ENCODE data around the gene TTN. TPM values are rescaled to one million over a fixed set of nuclear protein-coding genes. Genes with fewer than 3 reads are reported as not detected.

TTN gene
- total and polyA plus RNA-seq, 8 donors: 1.4 to 27.5 (median 2.2) TPM

DNA sequence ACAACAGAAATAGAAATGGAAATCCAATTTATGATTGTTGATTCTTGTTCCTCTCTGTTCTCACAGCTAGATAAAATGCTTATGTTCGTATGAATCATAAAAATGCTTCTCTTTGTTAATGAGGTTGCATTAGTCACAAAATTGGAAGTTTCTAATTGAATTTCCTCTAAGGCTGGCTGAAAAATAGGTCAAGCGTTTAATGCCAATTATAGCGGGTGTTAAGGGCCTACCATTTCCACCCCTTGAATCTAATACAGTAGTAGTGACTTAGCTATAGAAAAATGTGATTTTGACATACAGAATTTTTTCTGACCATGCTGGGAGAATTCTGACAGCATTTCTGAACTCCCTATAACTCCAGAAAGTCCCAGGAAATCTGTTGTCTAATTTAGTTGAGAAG is 107.1 kb downstream of the TTN start:
- no peak for TF ChIP-seq CTCF (IDR thresholded peaks at IDR 0.05)
- intact Hi-C loops (cut with DNase I): no loop called here
- H3K27me3 ChIP-seq: no peaks in the 10 kb centered on the region
- no peak overlapping the region for H3K27ac ChIP-seq
- DNase-seq (no peak), ATAC-seq (no peak)
- no peaks in the 10 kb centered on the region for H3K9me3 ChIP-seq
- no peaks in the 10 kb centered on the region for H3K4me1 ChIP-seq
- no peaks in the 10 kb centered on the region for H3K36me3 ChIP-seq
- H3K4me3 ChIP-seq: no peak overlapping the region

DNA sequence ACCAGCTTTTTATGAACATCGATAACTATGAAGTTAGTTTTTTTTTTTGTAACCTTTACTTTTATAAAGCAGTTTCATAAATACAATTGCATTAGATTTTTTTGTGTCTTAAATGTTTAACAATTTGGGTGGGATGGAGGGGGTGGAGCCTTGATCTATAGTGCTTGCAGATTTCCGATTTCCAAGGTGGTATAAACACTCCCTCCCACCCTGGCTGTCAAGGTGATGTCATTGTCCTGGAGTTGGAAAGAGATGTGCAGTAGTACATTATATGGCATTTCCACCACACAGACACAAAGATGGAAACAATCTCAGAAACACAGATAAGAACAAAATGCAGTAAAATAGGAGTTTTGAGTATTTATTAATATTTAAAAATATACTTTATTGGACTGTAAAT is 114.4 kb downstream of the TTN start:
- TF ChIP-seq CTCF (IDR thresholded peaks at IDR 0.05): no peak
- no peaks in the 10 kb centered on the region for H3K9me3 ChIP-seq
- no peaks in the 10 kb centered on the region for H3K4me1 ChIP-seq
- H3K27me3 ChIP-seq: no peaks in the 10 kb centered on the region
- ATAC-seq (no peak), DNase-seq (no peak)
- no peak overlapping the region for H3K4me3 ChIP-seq
- no peak overlapping the region for H3K27ac ChIP-seq
- no peaks in the 10 kb centered on the region for H3K36me3 ChIP-seq
- intact Hi-C loops (cut with DNase I): no loop called here

GRCh38 chr2:178689808-178690207 is 117.4 kb downstream of the TTN start:
- TF ChIP-seq CTCF (IDR thresholded peaks at IDR 0.05): no peak
- no peaks in the 10 kb centered on the region for H3K36me3 ChIP-seq
- no peak for DNase-seq
- no peak for ATAC-seq
- no peaks in the 10 kb centered on the region for H3K27me3 ChIP-seq
- intact Hi-C loops (cut with DNase I): no loop called here
- no peak overlapping the region for H3K27ac ChIP-seq
- no peak overlapping the region for H3K4me3 ChIP-seq
- H3K9me3 ChIP-seq: no peaks in the 10 kb centered on the region
- H3K4me1 ChIP-seq: no peaks in the 10 kb centered on the region

DNA sequence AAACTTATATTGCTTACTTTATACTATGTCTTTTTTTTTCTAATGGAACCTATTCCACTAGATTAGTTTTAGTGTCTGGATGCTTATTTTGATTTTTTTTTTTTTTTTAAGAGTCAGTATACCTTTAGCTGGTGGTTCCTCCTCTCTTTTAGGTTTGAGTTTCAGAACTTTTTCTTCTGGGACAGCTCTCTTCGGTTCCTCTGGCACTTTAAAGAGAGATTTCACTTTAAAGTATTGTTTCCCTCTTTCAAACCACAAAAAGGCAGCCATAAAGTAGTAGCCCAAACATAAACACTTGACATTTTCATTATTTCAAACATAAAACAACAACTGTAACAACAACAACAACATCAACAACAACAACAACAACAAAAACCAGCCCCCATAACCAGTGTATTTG is 123.3 kb downstream of the TTN start:
- H3K4me3 ChIP-seq: no peak overlapping the region
- H3K4me1 ChIP-seq: no peaks in the 10 kb centered on the region
- H3K27ac ChIP-seq: no peak overlapping the region
- H3K9me3 ChIP-seq: no peaks in the 10 kb centered on the region
- ATAC-seq (no peak), DNase-seq (no peak)
- H3K27me3 ChIP-seq: no peaks in the 10 kb centered on the region
- H3K36me3 ChIP-seq: no peaks in the 10 kb centered on the region
- no peak for TF ChIP-seq CTCF (IDR thresholded peaks at IDR 0.05)
- intact Hi-C loops (cut with DNase I): no loop called here

DNA sequence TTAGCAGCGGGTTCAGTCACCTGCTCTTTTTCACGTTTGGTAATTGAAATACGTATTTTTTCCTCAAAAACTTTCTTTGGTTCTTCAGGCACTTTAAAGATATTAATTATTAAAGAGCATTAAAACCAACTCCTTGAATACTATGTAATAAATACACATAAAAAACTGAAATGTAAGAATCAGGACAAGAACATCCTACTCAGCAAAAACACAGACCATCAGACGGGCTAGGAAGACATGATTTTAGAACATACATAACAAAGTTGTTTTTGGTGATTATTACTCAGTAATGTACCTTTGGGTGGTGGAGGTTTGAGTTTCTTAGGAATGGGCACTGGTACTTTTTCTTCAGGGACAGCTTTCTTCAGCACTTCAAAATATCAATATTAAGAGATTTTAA is 126.1 kb downstream of the TTN start:
- no peak overlapping the region for H3K27ac ChIP-seq
- H3K4me1 ChIP-seq: no peaks in the 10 kb centered on the region
- H3K9me3 ChIP-seq: no peaks in the 10 kb centered on the region
- no peak for ATAC-seq
- H3K4me3 ChIP-seq: no peak overlapping the region
- intact Hi-C loops (cut with DNase I): no loop called here
- H3K27me3 ChIP-seq: no peaks in the 10 kb centered on the region
- H3K36me3 ChIP-seq: no peaks in the 10 kb centered on the region
- no peak for TF ChIP-seq CTCF (IDR thresholded peaks at IDR 0.05)
- no peak for DNase-seq

Data from left lung (tissue), 10 donors.